ENCODE data around the gene RUNX1. TPM values are rescaled to one million over a fixed set of nuclear protein-coding genes. Genes with fewer than 3 reads are reported as not detected.

Gene RUNX1
- total RNA-seq, 2 donors from 2014 or later: 23.0 to 25.8 TPM

DNA sequence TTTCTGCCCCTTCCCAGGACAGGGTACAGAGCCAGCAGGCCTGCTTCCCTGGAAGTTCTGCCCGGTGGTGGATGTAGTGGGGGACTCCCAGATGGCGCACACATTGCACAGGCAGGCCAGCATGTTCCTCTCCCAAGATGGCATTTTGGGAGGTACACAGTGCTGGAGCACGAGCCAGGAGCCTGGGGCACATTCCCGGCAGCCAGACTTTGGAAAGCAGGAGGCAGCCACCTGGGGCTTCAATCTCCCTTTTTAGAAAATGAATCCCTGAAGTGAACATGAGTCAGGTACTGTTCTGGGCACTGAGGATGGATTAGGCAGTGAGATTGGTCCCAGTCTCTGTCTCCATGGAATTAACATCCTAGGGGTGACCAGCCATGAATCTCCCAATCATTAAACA, 56.9 kb downstream of the RUNX1 start:
- intact Hi-C loops (cut with DNase I): no loop called here
- Histone ChIP-seq H3K27ac (no peak overlapping the region), H3K27me3 (replicated peaks; ENCODE audit: insufficient read depth) (no peaks in the 10 kb centered on the region), H3K36me3 (no peaks in the 10 kb centered on the region), H3K9me3 (no peaks in the 10 kb centered on the region), H3K4me3 (no peak overlapping the region), H3K4me1 (replicated peaks) (no peaks in the 10 kb centered on the region)
- TF ChIP-seq CTCF (IDR thresholded peaks at IDR 0.05) (no peak), POLR2AphosphoS5 (IDR thresholded peaks at IDR 0.05) (no peak), POLR2A (IDR thresholded peaks at IDR 0.05) (no peak)
- no peak for DNase-seq (ENCODE audit: low spot score)
- WGBS: 67% methylated on average over 4 of the region's 4 CpGs

- TF ChIP-seq CTCF (IDR thresholded peaks at IDR 0.05) (no peak), POLR2A (IDR thresholded peaks at IDR 0.05) (no peak), POLR2AphosphoS5 (IDR thresholded peaks at IDR 0.05) (no peak)
- 86% methylated on average over 10 of the region's 10 CpGs for WGBS
- no peak for DNase-seq (ENCODE audit: low spot score)
- Histone ChIP-seq H3K4me1 (replicated peaks) (no peaks in the 10 kb centered on the region), H3K4me3 (no peak overlapping the region), H3K36me3 (no peaks in the 10 kb centered on the region), H3K9me3 (no peaks in the 10 kb centered on the region), H3K27ac (no peak overlapping the region), H3K27me3 (replicated peaks; ENCODE audit: insufficient read depth) (no peaks in the 10 kb centered on the region)
- intact Hi-C loops (cut with DNase I): no loop called here
These were observed 57.6 kb downstream of the RUNX1 start for GRCh38 chr21:34991366-34991957.

GRCh38 chr21:34990842-34991241, 58.3 kb downstream of the RUNX1 start:
- H3K27me3 ChIP-seq (replicated peaks; ENCODE audit: insufficient read depth): no peaks in the 10 kb centered on the region
- intact Hi-C loops (cut with DNase I): no loop called here
- no peaks in the 10 kb centered on the region for H3K9me3 ChIP-seq
- H3K36me3 ChIP-seq: no peaks in the 10 kb centered on the region
- TF ChIP-seq CTCF (IDR thresholded peaks at IDR 0.05) (no peak), POLR2A (IDR thresholded peaks at IDR 0.05) (no peak), POLR2AphosphoS5 (IDR thresholded peaks at IDR 0.05) (no peak)
- H3K27ac ChIP-seq: no peak overlapping the region
- 95% methylated on average over 8 of the region's 8 CpGs for WGBS
- no peaks in the 10 kb centered on the region for H3K4me1 ChIP-seq (replicated peaks)
- DNase-seq (ENCODE audit: low spot score): no peak
- no peak overlapping the region for H3K4me3 ChIP-seq

- Histone ChIP-seq H3K4me1 (replicated peaks) (no peaks in the 10 kb centered on the region), H3K27ac (no peak overlapping the region), H3K36me3 (no peaks in the 10 kb centered on the region), H3K4me3 (no peak overlapping the region), H3K9me3 (no peaks in the 10 kb centered on the region), H3K27me3 (replicated peaks; ENCODE audit: insufficient read depth) (no peaks in the 10 kb centered on the region)
- intact Hi-C loops (cut with DNase I): no loop called here
- TF ChIP-seq POLR2A (IDR thresholded peaks at IDR 0.05): no peak
- TF ChIP-seq POLR2AphosphoS5 (IDR thresholded peaks at IDR 0.05): no peak
- no peak for TF ChIP-seq CTCF (IDR thresholded peaks at IDR 0.05)
- no peak for DNase-seq (ENCODE audit: low spot score)
- WGBS: 82% methylated on average over 6 of the region's 6 CpGs
These were observed 59.6 kb downstream of the RUNX1 start for GRCh38 chr21:34989337-34990151.

GRCh38 chr21:34988625-34989024, 60.5 kb downstream of the RUNX1 start:
- WGBS: 100% methylated on average over 2 of the region's 2 CpGs
- no peak overlapping the region for H3K4me3 ChIP-seq

More at GRCh38 chr21:34988625-34989024, 60.5 kb downstream of the RUNX1 start:
- Histone ChIP-seq H3K4me1 (replicated peaks) (no peaks in the 10 kb centered on the region), H3K27me3 (replicated peaks; ENCODE audit: insufficient read depth) (no peaks in the 10 kb centered on the region), H3K36me3 (no peaks in the 10 kb centered on the region), H3K27ac (no peak overlapping the region), H3K9me3 (no peaks in the 10 kb centered on the region)
- TF ChIP-seq POLR2AphosphoS5 (IDR thresholded peaks at IDR 0.05): no peak
- no peak for TF ChIP-seq CTCF (IDR thresholded peaks at IDR 0.05)
- no peak for TF ChIP-seq POLR2A (IDR thresholded peaks at IDR 0.05)
- intact Hi-C loops (cut with DNase I): no loop called here
- no peak for DNase-seq (ENCODE audit: low spot score)
